K562 (cell line): ENCODE data around the gene STAT6. TPM values are rescaled to one million over a fixed set of nuclear protein-coding genes. Genes with fewer than 3 reads are reported as not detected.

Source experiments
- BRD9 ChIP-seq: fragments of 450-650 bp; IDR thresholded peaks from 2 replicates; pipeline ENCODE4 v1.6.1; 2018; ENCODE audit warnings: low read depth; ENCODE audit not compliant: partially characterized antibody
- REST ChIP-seq, 2 experiments: fragments of 450-650 bp; formaldehyde crosslinking in 1 of 2; IDR thresholded peaks; 2 replicates each; pipeline versions ENCODE4 v1.4.0 to v1.6.1; 2014 to 2020; ENCODE audit warnings: mild to moderate bottlenecking in 2 of 2, borderline replicate concordance in 1 of 2, low read depth in 1 of 2
- polyA plus RNA-seq, 8 experiments: library from polyadenylated mRNA; depleted of rRNA in 4 of 8; stranded (reverse) in 5 of 8; unstranded in 3 of 8; fragments of >200 nt; fragmentation: Nextera tagmentation in 2 of 8; fragmentation: Illumina TruSeq in 1 of 8; extraction: Ambion mirVana in 2 of 8; extraction: Trizol in 1 of 8; gene quantifications; 2 replicates each; pipeline versions ENCODE4 v1.2.1 to v1.2.3, GENCODE V29; 2011 to 2014; ENCODE audit warnings: inconsistent platforms in 1 of 8, missing spikeins in 1 of 8
- total RNA-seq, 7 experiments: library from RNA; depleted of rRNA in 6 of 7; stranded (reverse); fragments of >200 nt in 6 of 7; fragmentation: Illumina TruSeq in 2 of 7; extraction: Trizol in 2 of 7; gene quantifications; 2 replicates each; pipeline versions ENCODE4 v1.2.1 to v1.2.3, GENCODE V29; 2011 to 2021; ENCODE audit warnings: low replicate concordance in 1 of 7
- TF ChIP-seq, protein P1 (sequence below): sonication (generic); formaldehyde crosslinking; IDR thresholded peaks from 2 replicates; pipeline ENCODE4 v1.8.0; 2023; ENCODE audit warnings: mild to moderate bottlenecking, missing genetic modification reagents

Gene STAT6
- total and polyA plus RNA-seq, 9 of the 15 experiments (the other 6 are each of a cell fraction or from before 2014, with no cell fraction given) = 2.4 to 49.5 (median 26.5) TPM

- TF ChIP-seq REST (IDR thresholded peaks at IDR 0.05; ENCODE audit: borderline replicate concordance) = no peak
- 0 out of 2 replicates have a peak, but pooled peaks have one; percentile 29 for TF ChIP-seq REST (CRISPR knock-in tag; IDR thresholded peaks at IDR 0.05; ENCODE audit: low read depth)
- TF ChIP-seq, protein P1, sequence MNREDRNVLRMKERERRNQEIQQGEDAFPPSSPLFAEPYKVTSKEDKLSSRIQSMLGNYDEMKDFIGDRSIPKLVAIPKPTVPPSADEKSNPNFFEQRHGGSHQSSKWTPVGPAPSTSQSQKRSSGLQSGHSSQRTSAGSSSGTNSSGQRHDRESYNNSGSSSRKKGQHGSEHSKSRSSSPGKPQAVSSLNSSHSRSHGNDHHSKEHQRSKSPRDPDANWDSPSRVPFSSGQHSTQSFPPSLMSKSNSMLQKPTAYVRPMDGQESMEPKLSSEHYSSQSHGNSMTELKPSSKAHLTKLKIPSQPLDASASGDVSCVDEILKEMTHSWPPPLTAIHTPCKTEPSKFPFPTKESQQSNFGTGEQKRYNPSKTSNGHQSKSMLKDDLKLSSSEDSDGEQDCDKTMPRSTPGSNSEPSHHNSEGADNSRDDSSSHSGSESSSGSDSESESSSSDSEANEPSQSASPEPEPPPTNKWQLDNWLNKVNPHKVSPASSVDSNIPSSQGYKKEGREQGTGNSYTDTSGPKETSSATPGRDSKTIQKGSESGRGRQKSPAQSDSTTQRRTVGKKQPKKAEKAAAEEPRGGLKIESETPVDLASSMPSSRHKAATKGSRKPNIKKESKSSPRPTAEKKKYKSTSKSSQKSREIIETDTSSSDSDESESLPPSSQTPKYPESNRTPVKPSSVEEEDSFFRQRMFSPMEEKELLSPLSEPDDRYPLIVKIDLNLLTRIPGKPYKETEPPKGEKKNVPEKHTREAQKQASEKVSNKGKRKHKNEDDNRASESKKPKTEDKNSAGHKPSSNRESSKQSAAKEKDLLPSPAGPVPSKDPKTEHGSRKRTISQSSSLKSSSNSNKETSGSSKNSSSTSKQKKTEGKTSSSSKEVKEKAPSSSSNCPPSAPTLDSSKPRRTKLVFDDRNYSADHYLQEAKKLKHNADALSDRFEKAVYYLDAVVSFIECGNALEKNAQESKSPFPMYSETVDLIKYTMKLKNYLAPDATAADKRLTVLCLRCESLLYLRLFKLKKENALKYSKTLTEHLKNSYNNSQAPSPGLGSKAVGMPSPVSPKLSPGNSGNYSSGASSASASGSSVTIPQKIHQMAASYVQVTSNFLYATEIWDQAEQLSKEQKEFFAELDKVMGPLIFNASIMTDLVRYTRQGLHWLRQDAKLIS = 0 out of 2 replicates have a peak, but pooled peaks have one; percentile 57
- no peak for TF ChIP-seq BRD9
Observed at GRCh38 chr12:57089271-57090245, 21.6 kb downstream of the STAT6 start (continued).
